H9 (cell line): ENCODE measurements around the gene ZNF362. TPM values are rescaled to one million over a fixed set of nuclear protein-coding genes. Genes with fewer than 3 reads are reported as not detected.

Experiments used
- DNase-seq: peaks from one replicate; pipeline ENCODE4 v3.0.0-alpha.2; 2017
- H2AFZ ChIP-seq: one replicate; pipeline ENCODE4 v1.6.1; 2013; ENCODE audit warnings: mild to moderate bottlenecking, low read length, control low read depth, moderate library complexity
- H2AK5ac ChIP-seq: 2 replicates; pipeline ENCODE4 v1.6.1; 2013; ENCODE audit warnings: low read length, control low read depth, mixed read lengths; ENCODE audit not compliant: insufficient read length
- H2BK120ac ChIP-seq: one replicate; pipeline ENCODE4 v1.6.1; 2013; ENCODE audit warnings: low read depth, mild to moderate bottlenecking, low read length, control low read depth, inconsistent platforms; ENCODE audit not compliant: poor library complexity, severe bottlenecking
- H2BK12ac ChIP-seq: 2 replicates; pipeline ENCODE4 v1.6.1; 2013; ENCODE audit warnings: low read length, control low read depth, mixed read lengths, low read depth; ENCODE audit not compliant: insufficient read length
- H2BK15ac ChIP-seq: 2 replicates; pipeline ENCODE4 v1.6.1; 2013; ENCODE audit warnings: low read depth, low read length, control low read depth
- H2BK20ac ChIP-seq: one replicate; pipeline ENCODE4 v1.6.1; 2013; ENCODE audit warnings: low read depth, mild to moderate bottlenecking, low read length, control low read depth, inconsistent platforms; ENCODE audit not compliant: poor library complexity, severe bottlenecking
- H2BK5ac ChIP-seq: 2 replicates; pipeline ENCODE4 v1.6.1; 2013; ENCODE audit warnings: low read length, control low read depth, mixed read lengths; ENCODE audit not compliant: insufficient read length
- H3K14ac ChIP-seq: 2 replicates; pipeline ENCODE4 v1.6.1; 2013; ENCODE audit warnings: low read length, control low read depth; ENCODE audit not compliant: insufficient read depth
- H3K18ac ChIP-seq: 2 replicates; pipeline ENCODE4 v1.6.1; 2013; ENCODE audit warnings: low read depth, mild to moderate bottlenecking, mixed read lengths, low read length, control low read depth; ENCODE audit not compliant: insufficient read length
- H3K23ac ChIP-seq: 2 replicates; pipeline ENCODE4 v1.6.1; 2013; ENCODE audit warnings: low read length, control low read depth, mixed read lengths, low read depth; ENCODE audit not compliant: insufficient read length
- H3K23me2 ChIP-seq: 2 replicates; pipeline ENCODE4 v1.6.1; 2013; ENCODE audit warnings: low read depth, mild to moderate bottlenecking, mixed read lengths, low read length, control low read depth; ENCODE audit not compliant: insufficient read length, poor library complexity, severe bottlenecking
- H3K27ac ChIP-seq: 2 replicates; pipeline ENCODE4 v1.5.1; 2013; ENCODE audit warnings: low read length, control low read depth, mixed read lengths, low read depth; ENCODE audit not compliant: insufficient read length
- H3K27me3 ChIP-seq: 2 replicates; pipeline ENCODE4 v1.6.1; 2013; ENCODE audit warnings: low read length, control low read depth, inconsistent platforms; ENCODE audit not compliant: insufficient read depth
- H3K4ac ChIP-seq: 2 replicates; pipeline ENCODE4 v1.6.1; 2013; ENCODE audit warnings: low read depth, mild to moderate bottlenecking, control low read depth, inconsistent platforms, low read length, moderate library complexity
- H3K4me1 ChIP-seq: 2 replicates; pipeline ENCODE4 v1.6.1; 2013; ENCODE audit warnings: low read length, control low read depth, inconsistent platforms; ENCODE audit not compliant: insufficient read depth
- H3K4me2 ChIP-seq: 2 replicates; pipeline ENCODE4 v1.6.1; 2013; ENCODE audit warnings: low read length, control low read depth, mixed read lengths; ENCODE audit not compliant: insufficient read length, insufficient read depth
- H3K56ac ChIP-seq: 2 replicates; pipeline ENCODE4 v1.6.1; 2013; ENCODE audit warnings: low read depth, mild to moderate bottlenecking, mixed read lengths, low read length, control low read depth; ENCODE audit not compliant: insufficient read length
- H3K79me1 ChIP-seq: 2 replicates; pipeline ENCODE4 v1.6.1; 2013; ENCODE audit warnings: low read depth, mild to moderate bottlenecking, moderate library complexity, low read length, control low read depth, inconsistent platforms; ENCODE audit not compliant: insufficient read depth, poor library complexity, severe bottlenecking
- H3K79me2 ChIP-seq: 2 replicates; pipeline ENCODE4 v1.6.1; 2013; ENCODE audit warnings: low read length, control low read depth, inconsistent platforms; ENCODE audit not compliant: insufficient read depth
- H3K9ac ChIP-seq: 2 replicates; pipeline ENCODE4 v1.6.1; 2013; ENCODE audit warnings: low read length, control low read depth, mixed read lengths; ENCODE audit not compliant: insufficient read length; ENCODE audit errors: extremely low read depth
- H3K9me3 ChIP-seq: one replicate; pipeline ENCODE4 v1.6.1; 2013; ENCODE audit warnings: low read depth, low read length, inconsistent platforms; ENCODE audit not compliant: control insufficient read depth
- H3T11ph ChIP-seq: one replicate; pipeline ENCODE4 v1.6.1; 2013; ENCODE audit warnings: mild to moderate bottlenecking, low read length, control low read depth, inconsistent platforms
- H4K20me1 ChIP-seq: one replicate; pipeline ENCODE4 v1.6.1; 2013; ENCODE audit not compliant: control insufficient read depth, insufficient read length, insufficient read depth
- H4K5ac ChIP-seq: 2 replicates; pipeline ENCODE4 v1.6.1; 2013; ENCODE audit warnings: low read depth, mild to moderate bottlenecking, mixed read lengths, low read length, control low read depth; ENCODE audit not compliant: insufficient read length
- H4K8ac ChIP-seq: replicated peaks from 2 replicates; pipeline ENCODE4 v1.6.1; 2013; ENCODE audit warnings: low read length, control low read depth, mixed read lengths, low read depth; ENCODE audit not compliant: insufficient read length
- H4K91ac ChIP-seq: 2 replicates; pipeline ENCODE4 v1.6.1; 2013; ENCODE audit warnings: low read depth, mild to moderate bottlenecking, moderate library complexity, mixed read lengths, low read length, control low read depth; ENCODE audit not compliant: insufficient read length
- H3K27ac Mint-ChIP-seq, 3 experiments: 2 replicates in 2 of 3; 3 replicates in 1 of 3; pipeline ENCODE4 v1.8.0; 2020 to 2021; ENCODE audit warnings: mixed read lengths in 3 of 3, mild to moderate bottlenecking in 1 of 3, moderate library complexity in 1 of 3
- H3K27me3 Mint-ChIP-seq: 2 replicates; pipeline ENCODE4 v1.8.0; 2021; ENCODE audit warnings: low read depth, mild to moderate bottlenecking, moderate library complexity, mixed read lengths
- H3K36me3 Mint-ChIP-seq, 3 experiments: 2 replicates in 2 of 3; 3 replicates in 1 of 3; pipeline ENCODE4 v1.8.0; 2020 to 2021; ENCODE audit warnings: low read depth in 3 of 3, mixed read lengths in 3 of 3; ENCODE audit not compliant: insufficient read depth in 1 of 3
- H3K4me1 Mint-ChIP-seq, 2 experiments: 2 replicates each; pipeline ENCODE4 v1.8.0; 2020; ENCODE audit warnings: mixed read lengths in 2 of 2
- H3K4me3 Mint-ChIP-seq, 2 experiments: 2 replicates in 1 of 2; 3 replicates in 1 of 2; pipeline ENCODE4 v1.8.0; 2020 to 2021; ENCODE audit warnings: mild to moderate bottlenecking in 2 of 2, mixed read lengths in 2 of 2, moderate library complexity in 1 of 2
- H3K9me3 Mint-ChIP-seq, 2 experiments: 2 replicates in 1 of 2; 3 replicates in 1 of 2; pipeline ENCODE4 v1.8.0; 2020; ENCODE audit warnings: mild to moderate bottlenecking in 2 of 2, mixed read lengths in 2 of 2, moderate library complexity in 1 of 2
- WGBS: extraction: QIAGEN DNeasy Blood & Tissue Kit; methylation state at CpG from one replicate; pipeline ENCODE4 v1.1.7; 2013; ENCODE audit warnings: missing lambda C conversion rate, low lambda C conversion rate, mixed read lengths; ENCODE audit not compliant: insufficient read length; ENCODE audit errors: extremely low coverage; 5-methylcytosine and 5-hydroxymethylcytosine counted together
- total RNA-seq: library from RNA; stranded (reverse); gene quantifications from 2 replicates; pipeline ENCODE4 v1.2.1, GENCODE V29; 2021
- TF ChIP-seq, protein P1 (sequence below): fragments of 200-600 bp; sonication (generic); conservative IDR thresholded peaks from 3 replicates; pipeline ENCODE4 v1.8.0; 2021; ENCODE audit warnings: antibody characterized with exemption, mild to moderate bottlenecking

ZNF362 gene
- total RNA-seq, 1 experiment from 2014 or later = 18.7 TPM

GRCh38 chr1:33322109-33322508, 65.8 kb downstream of the ZNF362 start:
- no peak overlapping the region for H3K23ac ChIP-seq
- H3K4me3 Mint-ChIP-seq = no peak overlapping the region
- H3K9me3 ChIP-seq = no peaks in the 10 kb centered on the region
- no peaks in the 10 kb centered on the region for H3K4me1 ChIP-seq
- no peak overlapping the region for H4K8ac ChIP-seq
- H3K14ac ChIP-seq = no peak overlapping the region
- no peak overlapping the region for H4K5ac ChIP-seq
- WGBS = no CpG with 5 or more reads among the region's 6 CpGs
- peaks cover 5 to 18% of the 10 kb centered on the region in 2 experiments for H3K4me1 Mint-ChIP-seq
- H3K23me2 ChIP-seq = no peaks in the 10 kb centered on the region
- H3K18ac ChIP-seq = no peak overlapping the region
- H3K4me2 ChIP-seq = no peak overlapping the region
- H3K79me1 ChIP-seq = no peaks in the 10 kb centered on the region
- no peak overlapping the region for H4K91ac ChIP-seq
- H2AFZ ChIP-seq = no peak overlapping the region
- H2BK5ac ChIP-seq = no peak overlapping the region
- no peak overlapping the region for H3K56ac ChIP-seq
- no peaks in the 10 kb centered on the region for H3K79me2 ChIP-seq
- H3K36me3 Mint-ChIP-seq = peaks cover 0 to 20% (median 0%) of the 10 kb centered on the region in 3 experiments; a peak in 4 of 7 replicates
- H3K27me3 Mint-ChIP-seq = peaks cover 10% of the 10 kb centered on the region; the same call in 1 of the 2 replicates
- no peak for DNase-seq
- no peak overlapping the region for H2BK20ac ChIP-seq
- no peak overlapping the region for H2BK12ac ChIP-seq
- no peak overlapping the region for H3T11ph ChIP-seq
- H3K27ac Mint-ChIP-seq = no peak overlapping the region; a peak in 1 of 7 replicates
- H4K20me1 ChIP-seq = no peaks in the 10 kb centered on the region
- H3K9me3 Mint-ChIP-seq = no peaks in the 10 kb centered on the region
- H2AK5ac ChIP-seq = no peak overlapping the region
- H3K27me3 ChIP-seq = no peaks in the 10 kb centered on the region
- H3K4ac ChIP-seq = no peak overlapping the region
- H3K9ac ChIP-seq = no peak overlapping the region
- no peak overlapping the region for H2BK15ac ChIP-seq
- no peak overlapping the region for H3K27ac ChIP-seq
- TF ChIP-seq, protein P1, sequence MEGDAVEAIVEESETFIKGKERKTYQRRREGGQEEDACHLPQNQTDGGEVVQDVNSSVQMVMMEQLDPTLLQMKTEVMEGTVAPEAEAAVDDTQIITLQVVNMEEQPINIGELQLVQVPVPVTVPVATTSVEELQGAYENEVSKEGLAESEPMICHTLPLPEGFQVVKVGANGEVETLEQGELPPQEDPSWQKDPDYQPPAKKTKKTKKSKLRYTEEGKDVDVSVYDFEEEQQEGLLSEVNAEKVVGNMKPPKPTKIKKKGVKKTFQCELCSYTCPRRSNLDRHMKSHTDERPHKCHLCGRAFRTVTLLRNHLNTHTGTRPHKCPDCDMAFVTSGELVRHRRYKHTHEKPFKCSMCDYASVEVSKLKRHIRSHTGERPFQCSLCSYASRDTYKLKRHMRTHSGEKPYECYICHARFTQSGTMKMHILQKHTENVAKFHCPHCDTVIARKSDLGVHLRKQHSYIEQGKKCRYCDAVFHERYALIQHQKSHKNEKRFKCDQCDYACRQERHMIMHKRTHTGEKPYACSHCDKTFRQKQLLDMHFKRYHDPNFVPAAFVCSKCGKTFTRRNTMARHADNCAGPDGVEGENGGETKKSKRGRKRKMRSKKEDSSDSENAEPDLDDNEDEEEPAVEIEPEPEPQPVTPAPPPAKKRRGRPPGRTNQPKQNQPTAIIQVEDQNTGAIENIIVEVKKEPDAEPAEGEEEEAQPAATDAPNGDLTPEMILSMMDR = no peak
- H2BK120ac ChIP-seq = no peak overlapping the region
